HepG2 (cell line): ENCODE results near the gene MCAT. TPM values are rescaled to one million over a fixed set of nuclear protein-coding genes. Genes with fewer than 3 reads are reported as not detected.

Experiments
- ELF3 ChIP-seq: IDR thresholded peaks from 2 replicates; pipeline ENCODE4 v1.6.1; 2016; ENCODE audit warnings: missing genetic modification reagents, missing compliant biosample characterization
- IKZF4 ChIP-seq: sonication (generic); formaldehyde crosslinking; IDR thresholded peaks from 2 replicates; pipeline ENCODE4 v1.5.1; 2020; ENCODE audit warnings: borderline replicate concordance, mild to moderate bottlenecking, low read depth, missing genetic modification reagents; ENCODE audit errors: not compliant biosample characterization
- MAZ ChIP-seq, 2 experiments: sonication (generic) in 1 of 2; formaldehyde crosslinking in 1 of 2; IDR thresholded peaks; 2 replicates each; pipeline versions ENCODE4 v1.5.0 to v1.6.1; 2012 to 2020; ENCODE audit warnings: low read depth in 2 of 2, mild to moderate bottlenecking in 2 of 2, borderline replicate concordance in 1 of 2, improper control_type of control experiment in 1 of 2, low read length in 1 of 2, missing genetic modification reagents in 1 of 2, moderate library complexity in 1 of 2
- MYC ChIP-seq: sonication (generic); formaldehyde crosslinking; IDR thresholded peaks from 2 replicates; pipeline ENCODE4 v1.9.0; 2021; ENCODE audit warnings: missing genetic modification reagents, borderline replicate concordance
- SALL2 ChIP-seq: sonication (generic); formaldehyde crosslinking; IDR thresholded peaks from 2 replicates; pipeline ENCODE4 v1.8.1; 2023; ENCODE audit warnings: mild to moderate bottlenecking, missing genetic modification reagents, inconsistent platforms
- SKI ChIP-seq: fragments of 450-650 bp; IDR thresholded peaks from one replicate; pipeline ENCODE4 v1.6.1; 2018; ENCODE audit warnings: mild to moderate bottlenecking; ENCODE audit not compliant: partially characterized antibody
- SOX5 ChIP-seq: IDR thresholded peaks from 2 replicates; pipeline ENCODE4 v1.6.1; 2016; ENCODE audit warnings: borderline replicate concordance
- SRY ChIP-seq: sonication (generic); formaldehyde crosslinking; IDR thresholded peaks from 2 replicates; pipeline ENCODE4 v1.8.0; 2022; ENCODE audit warnings: mild to moderate bottlenecking, missing genetic modification reagents
- YEATS4 ChIP-seq: sonication (generic); formaldehyde crosslinking; IDR thresholded peaks from 2 replicates; pipeline ENCODE4 v1.4.0; 2020; ENCODE audit warnings: missing genetic modification reagents, borderline replicate concordance
- ZNF446 ChIP-seq: sonication (generic); formaldehyde crosslinking; IDR thresholded peaks from 2 replicates; pipeline ENCODE4 v1.5.0; 2020; ENCODE audit warnings: mild to moderate bottlenecking, missing genetic modification reagents
- ZNF501 ChIP-seq: sonication (generic); formaldehyde crosslinking; IDR thresholded peaks from 2 replicates; pipeline ENCODE4 v1.5.1; 2020; ENCODE audit warnings: mild to moderate bottlenecking, moderate library complexity, missing genetic modification reagents
- ZNF563 ChIP-seq: sonication (generic); formaldehyde crosslinking; IDR thresholded peaks from 2 replicates; pipeline ENCODE4 v1.8.0; 2022; ENCODE audit warnings: mild to moderate bottlenecking, moderate library complexity, missing genetic modification reagents
- ZNF768 ChIP-seq: sonication (generic); formaldehyde crosslinking; IDR thresholded peaks from 2 replicates; pipeline ENCODE4 v1.4.0; 2020; ENCODE audit warnings: missing genetic modification reagents
- ZNF773 ChIP-seq: sonication (generic); formaldehyde crosslinking; IDR thresholded peaks from 2 replicates; pipeline ENCODE4 v1.4.0; 2020; ENCODE audit warnings: missing genetic modification reagents, borderline replicate concordance
- polyA plus RNA-seq, 8 experiments: library from polyadenylated mRNA; depleted of rRNA in 3 of 8; stranded (reverse) in 7 of 8; unstranded in 1 of 8; fragments of >200 nt; fragmentation: Illumina TruSeq in 4 of 8; extraction: Trizol in 4 of 8; gene quantifications; 2 replicates each; pipeline versions ENCODE4 v1.2.1 to v1.2.3, GENCODE V29; 2011 to 2016; ENCODE audit warnings: low read depth in 4 of 8, missing spikeins in 1 of 8, mixed read lengths in 1 of 8; ENCODE audit not compliant: insufficient read depth in 1 of 8
- total RNA-seq, 5 experiments: library from RNA; depleted of rRNA; stranded (reverse); fragments of >200 nt; fragmentation: Illumina TruSeq; extraction: Trizol; gene quantifications; 2 replicates each; pipeline ENCODE4 v1.2.3, GENCODE V29; 2016; ENCODE audit warnings: low read depth in 1 of 5
- TF ChIP-seq, protein P1 (sequence below): sonication (generic); formaldehyde crosslinking; IDR thresholded peaks from 2 replicates; pipeline ENCODE4 v1.5.1; 2020; ENCODE audit warnings: mild to moderate bottlenecking, missing genetic modification reagents, moderate library complexity
- TF ChIP-seq, protein P2 (sequence below): sonication (generic); formaldehyde crosslinking; IDR thresholded peaks from 2 replicates; pipeline ENCODE4 v1.4.0; 2020; ENCODE audit warnings: missing genetic modification reagents
- TF ChIP-seq, protein P3 (sequence below): sonication (generic); formaldehyde crosslinking; conservative IDR thresholded peaks from 2 replicates; pipeline ENCODE4 v1.8.0; 2022; ENCODE audit warnings: mild to moderate bottlenecking, moderate library complexity, missing genetic modification reagents
- TF ChIP-seq, protein P4 (sequence below): sonication (generic); formaldehyde crosslinking; IDR thresholded peaks from 2 replicates; pipeline ENCODE4 v1.4.0; 2020; ENCODE audit warnings: missing genetic modification reagents, mild to moderate bottlenecking, borderline replicate concordance

The MCAT gene
- total and polyA plus RNA-seq, 2 of the 13 experiments (the other 11 are each of a cell fraction or from before 2014, with no cell fraction given): 9.3 to 16.7 TPM

DNA sequence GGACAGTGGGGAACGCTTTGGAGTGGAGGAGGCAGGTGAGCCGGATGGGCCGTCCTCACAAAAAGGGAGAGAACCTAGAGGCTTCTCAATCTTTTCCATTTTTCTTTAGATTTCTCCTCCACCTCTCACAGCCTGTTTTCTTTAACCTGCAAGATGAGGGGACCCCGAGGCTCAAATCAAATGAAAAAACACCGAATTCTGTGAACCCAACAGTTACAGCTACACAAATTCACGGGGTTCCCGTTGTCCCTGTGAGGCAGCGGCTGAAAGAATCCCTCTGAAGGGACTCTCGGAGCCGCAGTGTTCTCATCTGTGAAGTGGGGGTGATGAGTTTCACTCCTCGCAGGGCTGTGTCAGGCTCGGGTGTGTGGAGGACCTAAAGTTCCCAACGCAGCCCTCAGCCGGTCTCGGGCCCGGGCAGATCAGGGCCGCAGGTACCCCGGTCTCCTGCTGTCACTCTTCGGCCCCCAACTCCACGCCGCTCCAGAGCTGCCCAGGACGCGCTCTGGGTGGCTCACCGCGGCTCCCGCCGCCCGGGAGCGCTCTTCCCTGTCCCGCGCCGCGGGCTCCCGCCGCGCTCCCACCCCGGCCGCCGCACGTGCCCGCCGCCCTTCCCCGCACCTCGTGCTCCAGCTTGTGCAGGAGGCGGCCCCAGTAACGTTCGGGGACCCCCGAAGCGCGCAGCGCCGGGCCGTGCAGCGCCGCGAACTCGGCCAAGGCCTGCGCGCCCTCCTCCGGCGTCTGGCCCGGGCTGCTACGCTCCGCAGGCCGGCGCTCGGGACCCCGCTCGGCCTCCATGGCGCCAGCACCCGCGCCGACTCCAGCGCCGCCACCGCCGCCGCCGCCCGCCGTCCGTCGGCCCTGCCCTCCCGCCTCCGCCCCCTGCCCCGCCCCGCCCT, 43.3 kb upstream of the MCAT start, which contains the start of gene TTLL12 (continued):
- TF ChIP-seq, protein P1, sequence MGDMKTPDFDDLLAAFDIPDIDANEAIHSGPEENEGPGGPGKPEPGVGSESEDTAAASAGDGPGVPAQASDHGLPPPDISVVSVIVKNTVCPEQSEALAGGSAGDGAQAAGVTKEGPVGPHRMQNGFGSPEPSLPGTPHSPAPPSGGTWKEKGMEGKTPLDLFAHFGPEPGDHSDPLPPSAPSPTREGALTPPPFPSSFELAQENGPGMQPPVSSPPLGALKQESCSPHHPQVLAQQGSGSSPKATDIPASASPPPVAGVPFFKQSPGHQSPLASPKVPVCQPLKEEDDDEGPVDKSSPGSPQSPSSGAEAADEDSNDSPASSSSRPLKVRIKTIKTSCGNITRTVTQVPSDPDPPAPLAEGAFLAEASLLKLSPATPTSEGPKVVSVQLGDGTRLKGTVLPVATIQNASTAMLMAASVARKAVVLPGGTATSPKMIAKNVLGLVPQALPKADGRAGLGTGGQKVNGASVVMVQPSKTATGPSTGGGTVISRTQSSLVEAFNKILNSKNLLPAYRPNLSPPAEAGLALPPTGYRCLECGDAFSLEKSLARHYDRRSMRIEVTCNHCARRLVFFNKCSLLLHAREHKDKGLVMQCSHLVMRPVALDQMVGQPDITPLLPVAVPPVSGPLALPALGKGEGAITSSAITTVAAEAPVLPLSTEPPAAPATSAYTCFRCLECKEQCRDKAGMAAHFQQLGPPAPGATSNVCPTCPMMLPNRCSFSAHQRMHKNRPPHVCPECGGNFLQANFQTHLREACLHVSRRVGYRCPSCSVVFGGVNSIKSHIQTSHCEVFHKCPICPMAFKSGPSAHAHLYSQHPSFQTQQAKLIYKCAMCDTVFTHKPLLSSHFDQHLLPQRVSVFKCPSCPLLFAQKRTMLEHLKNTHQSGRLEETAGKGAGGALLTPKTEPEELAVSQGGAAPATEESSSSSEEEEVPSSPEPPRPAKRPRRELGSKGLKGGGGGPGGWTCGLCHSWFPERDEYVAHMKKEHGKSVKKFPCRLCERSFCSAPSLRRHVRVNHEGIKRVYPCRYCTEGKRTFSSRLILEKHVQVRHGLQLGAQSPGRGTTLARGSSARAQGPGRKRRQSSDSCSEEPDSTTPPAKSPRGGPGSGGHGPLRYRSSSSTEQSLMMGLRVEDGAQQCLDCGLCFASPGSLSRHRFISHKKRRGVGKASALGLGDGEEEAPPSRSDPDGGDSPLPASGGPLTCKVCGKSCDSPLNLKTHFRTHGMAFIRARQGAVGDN (CRISPR knock-in tag): peak; percentile 53
- TF ChIP-seq MAZ (IDR thresholded peaks at IDR 0.05; ENCODE audit: borderline replicate concordance, low read depth, low read length) (no peak), MAZ (CRISPR knock-in tag; IDR thresholded peaks at IDR 0.05; ENCODE audit: low read depth) (peak; percentile 55), MYC (peak; percentile 84), ZNF446 (peak; percentile 80; the same call in 1 of the 2 replicates), ZNF501 (CRISPR knock-in tag) (0 out of 2 replicates have a peak, but pooled peaks have one; percentile 35), IKZF4 (peak; percentile 65), ZNF563 (peak; percentile 71; the same call in 1 of the 2 replicates), SRY (CRISPR knock-in tag) (peak; percentile 37; the same call in 1 of the 2 replicates), SOX5 (CRISPR knock-in tag) (0 out of 2 replicates have a peak, but pooled peaks have one; percentile 5), ZNF773 (0 out of 2 replicates have a peak, but pooled peaks have one; percentile 36), ZNF768 (peak; percentile 45; the same call in 1 of the 2 replicates), YEATS4 (CRISPR knock-in tag) (peak; percentile 39), SKI (peak; percentile 72), SALL2 (CRISPR knock-in tag) (0 out of 2 replicates have a peak, but pooled peaks have one; percentile 49), ELF3 (CRISPR knock-in tag) (0 out of 2 replicates have a peak, but pooled peaks have one; percentile 24)
- TF ChIP-seq, protein P2, sequence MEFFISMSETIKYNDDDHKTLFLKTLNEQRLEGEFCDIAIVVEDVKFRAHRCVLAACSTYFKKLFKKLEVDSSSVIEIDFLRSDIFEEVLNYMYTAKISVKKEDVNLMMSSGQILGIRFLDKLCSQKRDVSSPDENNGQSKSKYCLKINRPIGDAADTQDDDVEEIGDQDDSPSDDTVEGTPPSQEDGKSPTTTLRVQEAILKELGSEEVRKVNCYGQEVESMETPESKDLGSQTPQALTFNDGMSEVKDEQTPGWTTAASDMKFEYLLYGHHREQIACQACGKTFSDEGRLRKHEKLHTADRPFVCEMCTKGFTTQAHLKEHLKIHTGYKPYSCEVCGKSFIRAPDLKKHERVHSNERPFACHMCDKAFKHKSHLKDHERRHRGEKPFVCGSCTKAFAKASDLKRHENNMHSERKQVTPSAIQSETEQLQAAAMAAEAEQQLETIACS (CRISPR knock-in tag): peak; percentile 46; the same call in 1 of the 2 replicates
- TF ChIP-seq, protein P3, sequence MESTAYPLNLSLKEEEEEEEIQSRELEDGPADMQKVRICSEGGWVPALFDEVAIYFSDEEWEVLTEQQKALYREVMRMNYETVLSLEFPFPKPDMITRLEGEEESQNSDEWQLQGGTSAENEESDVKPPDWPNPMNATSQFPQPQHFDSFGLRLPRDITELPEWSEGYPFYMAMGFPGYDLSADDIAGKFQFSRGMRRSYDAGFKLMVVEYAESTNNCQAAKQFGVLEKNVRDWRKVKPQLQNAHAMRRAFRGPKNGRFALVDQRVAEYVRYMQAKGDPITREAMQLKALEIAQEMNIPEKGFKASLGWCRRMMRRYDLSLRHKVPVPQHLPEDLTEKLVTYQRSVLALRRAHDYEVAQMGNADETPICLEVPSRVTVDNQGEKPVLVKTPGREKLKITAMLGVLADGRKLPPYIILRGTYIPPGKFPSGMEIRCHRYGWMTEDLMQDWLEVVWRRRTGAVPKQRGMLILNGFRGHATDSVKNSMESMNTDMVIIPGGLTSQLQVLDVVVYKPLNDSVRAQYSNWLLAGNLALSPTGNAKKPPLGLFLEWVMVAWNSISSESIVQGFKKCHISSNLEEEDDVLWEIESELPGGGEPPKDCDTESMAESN (CRISPR knock-in tag): peak; percentile 49; the same call in 1 of the 2 replicates
- TF ChIP-seq, protein P4, sequence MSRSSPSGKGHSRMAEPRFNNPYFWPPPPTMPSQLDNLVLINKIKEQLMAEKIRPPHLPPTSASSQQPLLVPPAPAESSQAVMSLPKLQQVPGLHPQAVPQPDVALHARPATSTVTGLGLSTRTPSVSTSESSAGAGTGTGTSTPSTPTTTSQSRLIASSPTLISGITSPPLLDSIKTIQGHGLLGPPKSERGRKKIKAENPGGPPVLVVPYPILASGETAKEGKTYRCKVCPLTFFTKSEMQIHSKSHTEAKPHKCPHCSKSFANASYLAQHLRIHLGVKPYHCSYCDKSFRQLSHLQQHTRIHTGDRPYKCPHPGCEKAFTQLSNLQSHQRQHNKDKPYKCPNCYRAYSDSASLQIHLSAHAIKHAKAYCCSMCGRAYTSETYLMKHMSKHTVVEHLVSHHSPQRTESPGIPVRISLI (CRISPR knock-in tag): no peak
